ENCODE results near the gene C12orf57.
A peak's percentile ranks its signal among the peaks of the same experiment; 100 is the strongest.

The C12orf57 gene

DNA sequence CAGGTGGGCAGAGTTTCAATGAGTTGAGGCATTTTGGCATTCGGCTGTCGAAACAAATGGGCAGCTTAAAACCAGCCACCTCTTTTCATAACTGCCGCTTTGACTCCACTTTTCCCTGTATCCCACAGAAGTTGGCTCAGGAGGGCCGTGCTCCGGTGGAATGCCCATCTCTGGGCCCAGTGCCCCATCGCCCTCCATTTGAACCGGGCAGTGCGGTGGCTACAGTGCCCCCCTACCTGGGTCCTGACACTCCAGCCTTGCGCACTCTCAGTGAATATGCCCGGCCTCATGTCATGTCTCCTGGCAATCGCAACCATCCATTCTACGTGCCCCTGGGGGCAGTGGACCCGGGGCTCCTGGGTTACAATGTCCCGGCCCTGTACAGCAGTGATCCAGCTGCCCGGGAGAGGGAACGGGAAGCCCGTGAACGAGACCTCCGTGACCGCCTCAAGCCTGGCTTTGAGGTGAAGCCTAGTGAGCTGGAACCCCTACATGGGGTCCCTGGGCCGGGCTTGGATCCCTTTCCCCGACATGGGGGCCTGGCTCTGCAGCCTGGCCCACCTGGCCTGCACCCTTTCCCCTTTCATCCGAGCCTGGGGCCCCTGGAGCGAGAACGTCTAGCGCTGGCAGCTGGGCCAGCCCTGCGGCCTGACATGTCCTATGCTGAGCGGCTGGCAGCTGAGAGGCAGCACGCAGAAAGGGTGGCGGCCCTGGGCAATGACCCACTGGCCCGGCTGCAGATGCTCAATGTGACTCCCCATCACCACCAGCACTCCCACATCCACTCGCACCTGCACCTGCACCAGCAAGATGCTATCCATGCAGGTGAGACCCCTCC is 5.2 kb upstream of the C12orf57 start:
- FAIRE-seq, result no peak

DNA sequence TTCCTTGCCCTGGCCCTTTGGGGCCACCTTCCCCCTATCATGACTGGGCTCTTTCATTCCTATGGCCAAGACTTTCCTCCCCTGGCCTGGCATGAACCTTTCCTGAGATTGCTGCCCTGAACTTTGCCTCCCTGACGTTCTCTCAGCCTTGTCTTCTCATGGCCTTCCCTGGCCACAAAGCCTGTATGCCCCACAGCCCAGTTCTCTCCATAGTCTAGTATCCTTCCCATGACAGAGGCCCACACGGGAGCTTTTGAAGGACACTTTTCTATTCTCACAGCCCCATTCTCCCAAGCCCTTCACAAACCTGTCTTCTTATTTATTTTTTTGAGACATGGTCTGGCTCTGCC is 4.7 kb upstream of the C12orf57 start:
- no peak for FAIRE-seq

DNA sequence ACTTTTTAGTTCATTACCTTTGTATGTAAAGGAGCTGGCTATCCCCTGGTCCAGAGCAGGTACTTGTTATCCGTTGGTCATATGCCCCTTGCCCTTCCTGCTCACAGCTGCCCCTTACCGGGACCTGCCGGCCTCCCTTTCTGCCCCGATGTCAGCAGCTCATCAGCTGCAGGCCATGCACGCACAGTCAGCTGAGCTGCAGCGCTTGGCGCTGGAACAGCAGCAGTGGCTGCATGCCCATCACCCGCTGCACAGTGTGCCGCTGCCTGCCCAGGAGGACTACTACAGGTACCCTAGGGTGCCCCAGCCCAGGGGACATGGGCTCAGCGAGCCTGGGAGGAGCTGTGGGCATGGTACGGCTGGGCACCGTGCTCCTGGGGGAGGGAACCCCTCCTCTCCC is 2.6 kb upstream of the C12orf57 start:
- FAIRE-seq, result no peak

DNA sequence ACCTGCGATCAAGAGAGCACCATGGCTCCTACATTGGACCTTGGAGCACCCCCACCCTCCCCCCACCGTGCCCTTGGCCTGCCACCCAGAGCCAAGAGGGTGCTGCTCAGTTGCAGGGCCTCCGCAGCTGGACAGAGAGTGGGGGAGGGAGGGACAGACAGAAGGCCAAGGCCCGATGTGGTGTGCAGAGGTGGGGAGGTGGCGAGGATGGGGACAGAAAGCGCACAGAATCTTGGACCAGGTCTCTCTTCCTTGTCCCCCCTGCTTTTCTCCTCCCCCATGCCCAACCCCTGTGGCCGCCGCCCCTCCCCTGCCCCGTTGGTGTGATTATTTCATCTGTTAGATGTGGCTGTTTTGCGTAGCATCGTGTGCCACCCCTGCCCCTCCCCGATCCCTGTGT is 2.0 kb upstream of the C12orf57 start:
- FAIRE-seq, result no peak

DNA sequence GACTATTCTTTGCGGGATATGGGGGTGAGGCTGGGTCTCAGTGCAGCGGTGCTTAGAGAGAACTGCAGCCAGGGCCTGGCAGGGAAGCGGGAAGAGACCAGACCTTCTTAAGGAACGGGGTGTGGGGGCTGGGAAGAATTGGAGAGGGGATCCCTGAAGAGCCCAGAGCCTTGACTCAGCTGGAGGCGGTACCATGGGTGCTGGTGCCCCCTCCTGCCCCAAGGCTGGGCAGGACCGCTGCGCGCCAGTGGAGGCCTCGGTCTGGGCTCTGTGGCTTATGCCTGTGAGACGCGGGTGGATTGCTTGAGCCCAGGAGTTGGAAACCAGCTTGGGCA is 1.5 kb upstream of the C12orf57 start:
- no peak for FAIRE-seq

DNA sequence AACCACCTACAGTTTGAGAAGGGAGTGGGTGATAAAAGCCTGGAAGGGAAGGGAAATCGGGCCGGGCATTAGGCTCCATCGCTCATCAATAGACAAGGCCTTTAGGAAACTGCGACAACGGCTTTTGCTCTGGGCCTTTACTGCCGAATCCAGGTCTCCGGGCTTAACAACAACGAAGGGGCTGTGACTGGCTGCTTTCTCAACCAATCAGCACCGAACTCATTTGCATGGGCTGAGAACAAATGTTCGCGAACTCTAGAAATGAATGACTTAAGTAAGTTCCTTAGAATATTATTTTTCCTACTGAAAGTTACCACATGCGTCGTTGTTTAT is 467 bp upstream of the C12orf57 start:
- peak; percentile 97 for FAIRE-seq

DNA sequence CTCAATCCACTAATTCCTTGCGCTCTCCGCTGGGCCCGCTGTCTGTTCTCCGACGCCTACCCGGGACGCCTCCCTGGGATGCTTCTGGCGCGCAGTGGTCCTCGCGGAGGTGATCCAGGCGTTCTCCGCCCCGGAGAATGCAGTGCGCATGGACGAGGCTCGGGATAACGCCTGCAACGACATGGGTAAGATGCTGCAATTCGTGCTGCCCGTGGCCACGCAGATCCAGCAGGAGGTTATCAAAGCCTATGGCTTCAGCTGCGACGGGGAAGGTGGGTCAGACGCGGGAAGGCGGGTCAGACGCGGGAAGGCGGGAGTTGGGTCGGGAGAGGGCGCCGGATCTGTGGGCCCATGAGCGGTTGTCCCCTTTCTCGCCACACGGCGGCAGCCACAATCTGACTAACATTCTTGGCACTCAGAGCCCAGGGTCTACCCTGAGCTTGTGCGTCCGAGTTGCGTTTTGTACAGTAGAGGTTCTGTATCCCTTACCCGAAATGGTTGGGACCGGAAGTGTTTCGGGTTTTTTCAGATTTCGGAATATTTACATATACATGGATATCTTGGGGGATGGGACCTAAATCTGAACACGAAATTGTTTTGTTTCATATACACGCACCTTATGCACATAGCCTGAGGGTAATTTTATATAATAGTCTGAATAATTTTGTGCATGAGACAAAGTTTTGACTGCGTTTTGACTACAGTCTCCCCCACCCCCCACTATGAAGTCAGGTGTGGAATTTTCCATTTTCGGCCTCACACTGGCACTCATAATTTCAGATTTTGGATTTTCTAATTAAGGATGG is 762 bp downstream of the C12orf57 start:
- peak; percentile 87 for FAIRE-seq

DNA sequence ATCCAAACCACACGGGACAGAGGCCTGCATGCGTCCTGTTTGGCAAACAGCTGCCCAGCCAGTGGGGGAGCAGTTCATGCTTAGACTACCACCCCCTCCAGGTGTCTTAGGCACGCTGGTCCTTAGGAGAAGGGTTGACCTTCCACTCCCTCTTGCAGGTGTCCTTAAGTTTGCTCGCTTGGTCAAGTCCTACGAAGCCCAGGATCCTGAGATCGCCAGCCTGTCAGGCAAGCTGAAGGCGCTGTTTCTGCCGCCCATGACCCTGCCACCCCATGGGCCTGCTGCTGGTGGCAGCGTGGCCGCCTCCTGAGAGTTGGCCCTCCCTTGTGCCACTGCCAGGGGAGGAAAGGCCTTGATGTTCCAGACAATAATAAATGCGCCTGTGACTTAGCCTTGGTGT is 1.8 kb downstream of the C12orf57 start:
- no peak for FAIRE-seq

DNA sequence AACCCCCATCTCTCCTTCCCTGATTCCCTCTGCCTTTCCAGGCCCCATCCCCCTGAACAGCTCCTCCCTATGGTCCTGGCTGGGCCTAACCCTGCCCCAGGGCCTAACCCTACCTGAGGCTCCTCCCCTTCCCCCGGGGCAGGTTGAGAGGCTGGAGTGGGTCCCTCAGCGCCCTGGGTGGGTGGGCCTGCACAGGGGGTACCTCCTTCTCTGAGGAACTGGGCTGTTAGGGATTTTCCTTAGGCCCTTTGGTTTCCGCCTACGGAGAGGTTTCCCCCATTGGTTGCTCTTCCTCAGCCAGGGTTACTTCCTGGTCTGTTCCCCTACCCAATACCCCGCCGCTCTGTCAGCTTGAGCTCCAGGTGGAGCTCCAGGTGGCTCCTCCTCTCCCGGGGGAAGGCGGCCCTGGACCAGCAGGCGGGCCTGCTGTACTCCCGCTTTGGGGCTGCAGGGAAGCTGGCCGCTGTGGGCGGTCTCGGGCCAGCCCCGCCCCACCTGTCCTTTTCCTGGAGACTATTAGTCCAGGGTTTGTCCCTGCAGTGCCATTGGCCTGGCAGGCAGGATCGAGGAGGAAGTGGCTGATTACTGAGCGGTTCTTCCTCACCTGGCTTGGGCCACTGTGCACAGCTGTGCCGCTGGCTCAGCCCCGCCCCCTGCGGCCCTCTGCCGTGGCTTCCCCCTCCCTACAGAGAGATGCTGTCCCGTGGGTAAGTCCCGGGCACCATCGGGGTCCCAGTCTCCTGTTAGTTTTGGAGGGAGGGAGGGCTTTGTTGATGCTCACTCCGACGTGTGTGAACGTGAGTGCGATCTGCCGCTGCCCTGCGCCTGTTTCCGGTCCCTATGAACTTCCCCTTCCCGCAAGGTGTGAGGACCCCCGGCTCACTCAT is 2.5 kb downstream of the C12orf57 start:
- no peak for FAIRE-seq

DNA sequence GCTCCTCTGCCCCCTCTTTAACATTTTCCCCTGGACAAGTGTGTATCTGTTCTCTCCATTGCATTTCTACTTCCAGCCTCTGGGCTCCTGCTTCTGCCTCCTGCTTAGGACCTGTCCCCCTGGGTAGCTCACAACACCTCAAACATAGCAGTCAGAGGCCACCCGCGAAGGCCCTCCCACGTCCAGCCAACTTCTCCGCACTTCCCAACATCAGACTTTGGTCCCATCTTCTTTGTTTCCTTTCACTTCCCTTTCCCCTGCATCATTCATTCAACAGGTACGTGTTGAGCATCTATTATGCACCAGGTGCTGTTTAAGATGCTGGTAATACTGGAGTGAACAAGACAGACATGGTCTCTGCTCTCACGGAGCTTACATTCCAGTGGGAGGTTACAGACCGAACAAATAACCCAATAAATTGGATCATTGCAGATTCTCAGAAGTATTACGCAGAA is 3.1 kb downstream of the C12orf57 start:
- no peak for FAIRE-seq

DNA sequence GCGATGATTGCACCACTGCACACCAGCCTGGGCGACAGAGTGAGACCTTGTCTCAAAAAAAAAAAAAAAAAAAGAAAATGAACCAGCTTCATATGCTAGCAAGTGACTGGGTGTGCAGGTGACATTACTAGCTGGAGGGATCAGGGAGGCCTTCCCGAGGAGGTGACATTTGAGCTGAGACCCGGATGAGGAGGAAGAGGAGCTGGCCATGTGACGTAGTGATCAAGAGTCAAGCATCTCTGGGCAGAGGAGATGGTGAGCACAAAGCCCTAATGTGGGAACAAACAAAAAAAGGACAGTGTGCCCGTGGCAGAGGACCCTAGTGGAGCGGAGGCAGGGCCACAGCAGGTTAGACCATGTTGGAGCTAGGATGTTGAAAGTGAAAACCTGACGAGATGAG is 3.8 kb downstream of the C12orf57 start:
- FAIRE-seq, result no peak

DNA sequence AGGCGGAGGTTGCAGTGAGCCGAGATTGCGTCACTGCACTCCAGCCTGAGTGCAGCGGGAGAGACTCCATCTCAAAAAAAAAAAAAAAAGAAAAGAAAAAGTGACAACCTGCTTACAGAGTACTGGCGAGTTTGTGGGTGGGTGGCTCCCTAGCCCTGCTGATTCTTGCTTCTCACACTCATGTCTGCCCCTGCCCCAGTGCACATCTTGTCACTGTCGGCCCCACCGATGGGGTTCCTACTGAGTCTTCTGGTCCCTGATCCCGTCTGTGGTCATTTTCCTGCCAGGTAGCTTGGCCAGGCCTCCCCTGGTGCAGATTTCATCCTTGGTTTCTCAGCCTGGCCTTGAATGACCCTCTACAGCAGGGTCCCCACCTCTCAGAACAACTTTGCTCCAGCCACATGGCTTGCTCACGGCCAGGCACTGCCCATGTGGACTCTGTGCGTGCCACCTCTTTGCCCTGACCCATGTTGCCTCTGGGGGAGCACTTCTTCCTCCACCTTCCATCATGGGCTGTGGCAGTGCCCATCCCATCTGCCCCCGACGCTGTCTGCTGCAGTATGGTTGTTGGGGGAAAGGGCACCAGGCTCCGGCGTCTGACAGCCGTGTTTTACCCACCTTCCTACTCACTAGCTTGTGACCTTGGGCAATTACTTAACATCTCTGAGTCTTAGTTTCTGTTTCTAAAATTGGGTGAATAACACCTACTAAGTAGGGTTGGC is 5.2 kb downstream of the C12orf57 start:
- FAIRE-seq, result no peak

DNA sequence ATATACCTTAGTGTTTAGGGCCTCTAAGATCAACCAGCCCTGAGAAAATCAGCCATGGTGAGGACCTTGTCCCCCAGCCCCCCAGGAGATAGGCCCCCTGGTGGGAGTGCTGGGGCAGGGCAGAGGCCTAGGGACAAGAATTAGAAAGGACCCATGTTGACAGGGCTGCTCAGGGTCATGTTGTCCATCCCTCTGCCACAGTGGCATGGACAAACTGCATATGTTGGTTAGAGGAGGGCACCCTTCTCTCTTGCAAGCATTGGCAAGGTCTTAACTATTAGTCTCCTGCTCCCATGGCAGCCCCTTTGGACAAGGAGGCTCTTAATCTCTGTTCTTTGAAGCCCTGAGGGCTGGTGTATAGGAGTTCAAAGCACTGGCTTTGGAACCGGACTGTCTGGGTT is 6.6 kb downstream of the C12orf57 start:
- no peak for FAIRE-seq

DNA sequence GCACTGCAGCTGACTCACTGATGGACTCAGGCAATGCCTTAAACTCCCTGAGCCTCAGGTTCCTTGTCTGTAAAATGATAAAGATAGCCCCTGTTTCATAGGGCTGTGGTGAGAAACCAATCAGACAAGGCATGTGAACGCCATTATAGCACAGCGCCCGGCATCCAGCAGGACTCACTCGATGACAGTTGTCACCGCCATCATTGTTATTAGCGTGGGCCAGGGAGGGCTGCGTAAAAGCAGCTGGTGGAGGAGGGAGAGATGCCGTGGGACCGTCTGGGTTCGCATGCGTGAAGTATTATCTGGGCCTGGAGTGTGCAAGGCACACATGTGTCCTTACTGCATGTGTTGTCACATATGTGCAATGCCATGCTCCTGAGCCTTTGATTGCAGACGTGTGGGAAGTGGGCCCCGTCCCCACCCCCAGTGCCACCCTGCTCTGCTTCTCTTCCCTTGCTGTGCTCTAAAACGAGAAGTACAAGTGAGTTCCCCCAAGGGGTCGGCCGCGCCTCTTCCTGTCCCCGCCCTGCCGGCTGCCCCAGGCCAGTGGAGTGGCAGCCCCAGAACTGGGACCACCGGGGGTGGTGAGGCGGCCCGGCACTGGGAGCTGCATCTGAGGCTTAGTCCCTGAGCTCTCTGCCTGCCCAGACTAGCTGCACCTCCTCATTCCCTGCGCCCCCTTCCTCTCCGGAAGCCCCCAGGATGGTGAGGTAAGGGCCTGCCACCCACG is 7.2 kb downstream of the C12orf57 start, which contains the start of gene PTPN6:
TSS of gene PTPN6 (plus strand) at position 546 of the 730 bp plus-strand sequence. CDS start at position 703, 157 bp downstream.
- FAIRE-seq, result no peak

DNA sequence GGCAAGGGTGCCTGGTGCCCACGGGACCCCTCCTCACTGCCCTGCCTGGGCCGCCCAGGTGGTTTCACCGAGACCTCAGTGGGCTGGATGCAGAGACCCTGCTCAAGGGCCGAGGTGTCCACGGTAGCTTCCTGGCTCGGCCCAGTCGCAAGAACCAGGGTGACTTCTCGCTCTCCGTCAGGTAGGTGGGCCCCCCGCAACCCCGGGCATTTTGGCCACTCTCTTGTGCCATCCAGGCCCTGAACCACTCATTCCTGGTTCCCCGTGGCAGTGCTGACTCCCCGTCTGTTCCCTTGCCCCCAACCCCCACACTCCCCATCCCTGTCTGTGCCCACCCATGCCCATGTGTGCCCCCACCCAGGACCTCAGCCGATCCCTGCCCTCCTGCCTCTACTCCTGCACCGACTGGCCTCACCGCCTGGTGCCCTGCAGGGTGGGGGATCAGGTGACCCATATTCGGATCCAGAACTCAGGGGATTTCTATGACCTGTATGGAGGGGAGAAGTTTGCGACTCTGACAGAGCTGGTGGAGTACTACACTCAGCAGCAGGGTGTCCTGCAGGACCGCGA is 7.8 kb downstream of the C12orf57 start:
- FAIRE-seq, result no peak

DNA sequence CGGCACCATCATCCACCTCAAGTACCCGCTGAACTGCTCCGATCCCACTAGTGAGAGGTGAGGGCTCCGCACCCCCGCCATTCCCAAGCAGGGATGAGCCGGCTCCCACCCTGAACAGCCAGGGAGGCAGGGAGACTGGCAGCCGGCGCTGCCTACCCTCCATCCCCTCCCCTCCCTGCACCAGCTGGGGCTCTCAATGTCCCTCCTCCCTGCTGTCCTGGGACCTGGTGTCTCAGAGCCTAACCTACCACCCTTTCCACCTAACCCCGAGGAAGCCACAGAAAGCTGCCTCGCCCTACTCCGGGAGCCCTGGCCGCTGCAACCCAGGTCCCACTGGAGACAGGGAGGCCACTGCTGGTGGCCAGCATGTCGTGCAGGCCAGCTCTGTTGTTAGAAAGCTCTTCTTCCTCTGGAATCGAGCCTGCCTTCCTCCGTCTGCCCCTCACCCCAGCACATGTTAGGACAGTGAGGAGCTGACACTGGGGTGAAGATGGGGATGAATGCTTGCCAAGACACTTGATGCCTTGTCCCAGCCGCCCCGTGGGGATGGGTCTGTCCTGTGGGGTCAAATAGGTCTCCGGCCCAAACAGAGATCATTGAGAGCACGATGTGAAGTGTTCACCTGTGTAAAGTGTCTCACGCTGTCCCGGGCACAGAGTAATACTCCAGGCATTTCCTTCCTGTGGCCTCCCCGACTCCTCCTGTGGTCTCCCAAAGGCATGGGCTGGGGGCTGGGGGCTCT is 8.5 kb downstream of the C12orf57 start:
- FAIRE-seq, result no peak

DNA sequence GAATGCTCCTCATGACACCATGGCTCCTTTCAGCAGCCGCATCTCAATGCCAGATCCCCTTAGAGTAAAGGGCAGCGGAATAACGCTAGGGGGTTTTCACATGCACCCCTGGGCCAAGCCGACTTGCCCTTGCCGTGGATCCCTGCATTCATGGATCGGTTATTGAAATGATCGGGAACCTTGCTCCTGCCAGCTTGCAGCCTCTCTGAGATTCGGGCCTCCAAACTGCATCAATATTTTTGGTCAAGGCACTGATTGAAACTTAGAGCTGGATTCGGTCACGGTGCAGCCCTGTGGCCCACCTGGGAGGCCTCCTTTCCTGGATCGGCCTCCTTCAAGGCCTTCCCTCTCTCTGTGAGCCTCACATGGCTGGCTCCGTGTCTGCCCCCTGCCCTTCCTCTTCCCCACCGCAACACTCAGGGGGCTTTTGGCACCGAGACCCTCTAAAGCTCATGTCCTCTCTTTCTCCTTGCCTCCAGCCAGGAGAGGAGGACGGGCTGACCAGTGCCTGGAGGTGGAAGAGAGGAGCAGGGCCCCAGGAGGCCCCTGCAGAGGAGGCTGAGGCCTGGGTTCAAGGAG is 9.1 kb downstream of the C12orf57 start:
- no peak for FAIRE-seq

DNA sequence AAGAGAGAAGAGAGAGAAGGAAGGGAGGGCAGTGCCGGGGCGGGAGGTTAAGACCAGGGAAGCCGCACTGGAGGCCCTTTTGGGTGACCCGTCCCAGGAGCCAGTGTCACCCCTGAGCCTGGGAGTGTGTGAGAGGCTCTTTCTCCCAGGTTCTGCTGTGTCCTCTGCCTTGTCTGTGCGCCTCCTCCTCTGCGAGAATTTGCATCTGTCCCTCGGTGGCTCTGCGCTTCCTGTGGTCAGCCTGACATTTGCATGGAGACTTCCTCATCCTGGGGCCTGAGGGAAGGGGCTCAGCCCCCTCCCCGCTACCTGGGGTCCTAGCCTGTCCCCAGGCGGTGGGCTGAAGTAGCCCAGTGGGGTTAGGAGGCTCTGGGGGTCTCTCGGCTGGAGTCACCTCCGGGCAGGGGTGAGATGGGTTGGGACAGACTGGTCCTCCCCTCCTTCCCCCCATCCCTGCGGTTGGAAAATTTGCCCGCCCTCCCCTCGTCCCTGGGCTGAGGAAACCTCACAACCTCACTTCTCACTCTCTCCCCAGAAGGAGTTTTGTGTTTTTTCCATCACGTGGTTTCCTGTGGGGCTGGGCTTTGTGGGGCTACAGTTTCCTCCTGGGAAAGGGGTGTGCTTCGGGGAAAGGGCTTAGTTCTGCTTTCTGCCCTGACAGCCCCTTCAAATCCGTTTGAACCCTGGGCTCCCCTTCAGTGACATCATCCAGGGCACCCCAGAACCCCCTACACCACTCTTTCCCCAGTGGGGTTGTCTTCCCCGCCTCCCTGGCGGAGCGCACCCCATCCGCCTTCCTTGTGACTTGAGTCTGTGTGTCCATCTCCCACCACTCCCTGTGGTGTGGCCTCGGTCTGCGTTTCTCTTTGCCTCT is 9.9 kb downstream of the C12orf57 start:
- FAIRE-seq, result no peak

DNA sequence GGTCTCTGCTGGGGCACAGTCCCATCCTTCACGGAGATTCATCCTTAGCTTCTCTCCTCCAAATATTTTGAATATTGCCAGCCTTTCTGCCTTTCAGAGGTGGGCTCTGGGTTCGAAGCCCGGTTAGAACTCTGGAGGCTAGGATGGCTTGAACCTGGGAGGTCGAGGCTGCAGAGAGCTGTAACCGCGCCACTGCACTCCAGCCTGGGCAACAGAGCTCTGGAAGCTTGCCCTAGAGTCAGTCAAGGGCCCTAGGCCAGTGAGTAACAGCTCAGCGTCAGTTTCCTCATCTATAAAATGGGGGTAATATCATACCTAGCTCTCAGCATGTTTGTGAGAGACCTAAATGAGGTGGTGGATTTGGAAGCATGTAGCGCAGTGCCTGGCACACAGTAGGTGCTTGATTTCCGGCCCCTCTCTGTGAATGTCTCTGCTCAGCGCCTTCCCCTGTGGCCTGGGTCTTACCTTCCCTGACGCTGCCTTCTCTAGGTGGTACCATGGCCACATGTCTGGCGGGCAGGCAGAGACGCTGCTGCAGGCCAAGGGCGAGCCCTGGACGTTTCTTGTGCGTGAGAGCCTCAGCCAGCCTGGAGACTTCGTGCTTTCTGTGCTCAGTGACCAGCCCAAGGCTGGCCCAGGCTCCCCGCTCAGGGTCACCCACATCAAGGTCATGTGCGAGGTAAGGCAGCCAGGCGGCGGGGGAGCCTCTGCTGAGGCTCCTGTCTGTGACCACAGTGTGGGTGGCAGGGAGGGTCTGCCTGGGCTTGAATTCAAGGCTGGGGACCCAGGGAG is 10.7 kb downstream of the C12orf57 start:
- FAIRE-seq, result no peak

Data from A204.1 (cell line).